Body of pancreas (tissue), 4 donors: Measurements from ENCODE around the gene TNIP2. TPM values are rescaled to one million over a fixed set of nuclear protein-coding genes. Genes with fewer than 3 reads are reported as not detected.
"Not testable (repeated sequence)": the region's sequence is repeated elsewhere in the genome, so short reads cannot be mapped to it uniquely, and the experiment has no call there.

Experiments used
- ATAC-seq: fragments of 150-250 bp; one replicate; pipeline ENCODE4 v1.9.1; 2016
- DNase-seq, 4 donors: peaks; one replicate each; pipeline ENCODE4 v3.0.0-alpha.2; 2019
- H3K27ac ChIP-seq, 4 donors: fragments of 200-600 bp; sonication (generic); 1 replicate in 3 of 4; 2 replicates in 1 of 4; pipeline versions ENCODE4 v1.5.1 to v1.6.1; 2016 to 2019; ENCODE audit warnings: mild to moderate bottlenecking in 1 of 4, mixed read lengths in 1 of 4, moderate library complexity in 1 of 4
- H3K27me3 ChIP-seq, 2 donors: fragments of 200-600 bp; sonication (generic); one replicate each; pipeline ENCODE4 v1.6.0; 2016; ENCODE audit warnings: mild to moderate bottlenecking in 1 of 2
- H3K36me3 ChIP-seq, 2 donors: fragments of 200-600 bp; sonication (generic); replicated peaks in 1 of 2; 2 replicates each; pipeline ENCODE4 v1.5.1; 2016; ENCODE audit warnings: low read depth in 2 of 2; ENCODE audit not compliant: insufficient read depth in 1 of 2
- H3K4me1 ChIP-seq: fragments of 200-600 bp; sonication (generic); one replicate; pipeline ENCODE4 v1.6.0; 2016
- H3K4me3 ChIP-seq, 2 donors: fragments of 200-600 bp; sonication (generic); 1 replicate in 1 of 2; 2 replicates in 1 of 2; pipeline ENCODE4 v1.5.1; 2016 to 2019
- H3K9me3 ChIP-seq, 3 donors: fragments of 200-600 bp; sonication (generic); 1 replicate in 2 of 3; 2 replicates in 1 of 3; pipeline ENCODE4 v1.5.1; 2016
- CTCF ChIP-seq, 7 experiments: fragments of 450-650 bp in 4 of 7; fragments of 200-600 bp in 3 of 7; sonication (generic) in 3 of 7; IDR thresholded peaks; one replicate each; pipeline ENCODE4 v1.5.1; 2016 to 2019; ENCODE audit warnings: antibody characterized with exemption in 7 of 7
- POLR2A ChIP-seq, 3 donors: fragments of 450-650 bp; IDR thresholded peaks; one replicate each; pipeline ENCODE4 v1.6.1; 2016; ENCODE audit warnings: antibody characterized with exemption in 3 of 3, mild to moderate bottlenecking in 2 of 3
- WGBS, 2 donors: methylation state at CpG; one replicate each; pipeline ENCODE4 v1.1.5; 2017; 5-methylcytosine and 5-hydroxymethylcytosine counted together
- intact Hi-C: fragments of 100-400 bp; cut with DNase I; formaldehyde crosslinking; loops from one replicate; pipeline ENCODE4 v1.15.1; 2023
- total RNA-seq, 2 donors: library from RNA; depleted of rRNA; stranded (reverse); fragments of >200 nt; gene quantifications; one replicate each; pipeline ENCODE4 v1.1.0, GENCODE V29; 2016

Gene TNIP2
- total RNA-seq, 2 donors from 2014 or later, result 39.7 to 75.8 TPM

- TF ChIP-seq POLR2A (IDR thresholded peaks at IDR 0.05) (no peak), CTCF (IDR thresholded peaks at IDR 0.05) (no peak)
- no peaks in the 10 kb centered on the region for H3K27me3 ChIP-seq
- intact Hi-C loops, result no loop called here
- H3K4me3 ChIP-seq, result no peak overlapping the region
- ATAC-seq (no peak), DNase-seq (no peak)
- H3K4me1 ChIP-seq, result no peaks in the 10 kb centered on the region
- peaks cover 2 to 24% of the 10 kb centered on the region in 2 donors for H3K36me3 ChIP-seq
- 92 to 95% methylated on average over 9 to 22 of the region's 27 CpGs for WGBS, 2 donors
- no peak overlapping the region for H3K27ac ChIP-seq
- no peaks in the 10 kb centered on the region for H3K9me3 ChIP-seq
Observed at GRCh38 chr4:2742081-2742822, 13.9 kb downstream of the TNIP2 start.

GRCh38 chr4:2741626-2742025 lies 14.5 kb downstream of the TNIP2 start:
- H3K27me3 ChIP-seq, result no peaks in the 10 kb centered on the region
- peaks cover 0 to 20% of the 10 kb centered on the region in 2 donors for H3K36me3 ChIP-seq
- intact Hi-C loops, result no loop called here
- ATAC-seq (no peak), DNase-seq (no peak)
- no peak overlapping the region for H3K4me3 ChIP-seq
- no peak for TF ChIP-seq POLR2A (IDR thresholded peaks at IDR 0.05)
- no peak for TF ChIP-seq CTCF (IDR thresholded peaks at IDR 0.05)
- no peaks in the 10 kb centered on the region for H3K9me3 ChIP-seq
- no peak overlapping the region for H3K27ac ChIP-seq
- H3K4me1 ChIP-seq, result no peaks in the 10 kb centered on the region
- 84% methylated on average over 9 of the region's 9 CpGs for WGBS, 2 donors

- H3K9me3 ChIP-seq, DNase-seq, H3K36me3 ChIP-seq, intact Hi-C loops, H3K27ac ChIP-seq, ATAC-seq, H3K27me3 ChIP-seq, H3K4me3 ChIP-seq, H3K4me1 ChIP-seq: not testable (repeated sequence)
- WGBS, 2 donors, result 87 to 100% methylated on average over 2 of the region's 2 CpGs
Observed at GRCh38 chr4:2738296-2738695, 17.8 kb downstream of the TNIP2 start.

- no peak for DNase-seq
- Histone ChIP-seq H3K9me3 (no peaks in the 10 kb centered on the region), H3K4me1 (no peaks in the 10 kb centered on the region), H3K36me3 (peaks cover 10% of the 10 kb centered on the region in 2 donors), H3K4me3 (no peak overlapping the region), H3K27ac (no peak overlapping the region), H3K27me3 (no peaks in the 10 kb centered on the region)
- no peak for TF ChIP-seq POLR2A (IDR thresholded peaks at IDR 0.05)
- TF ChIP-seq CTCF (IDR thresholded peaks at IDR 0.05), result no peak
- intact Hi-C loops, result no loop called here
- ATAC-seq, result no peak
Observed at GRCh38 chr4:2735869-2736268, 20.3 kb downstream of the TNIP2 start.

- WGBS, 2 donors, result 91 to 92% methylated on average over 1 of the region's 1 CpG
- H3K36me3 ChIP-seq, result peaks cover 10% of the 10 kb centered on the region in 2 donors
- H3K9me3 ChIP-seq, result no peaks in the 10 kb centered on the region
- no peak for TF ChIP-seq POLR2A (IDR thresholded peaks at IDR 0.05)
- no peak for TF ChIP-seq CTCF (IDR thresholded peaks at IDR 0.05)
- H3K4me3 ChIP-seq, result no peak overlapping the region
- no peaks in the 10 kb centered on the region for H3K27me3 ChIP-seq
- intact Hi-C loops, result no loop called here
- no peak overlapping the region for H3K27ac ChIP-seq
- DNase-seq (no peak), ATAC-seq (no peak)
- H3K4me1 ChIP-seq, result no peaks in the 10 kb centered on the region
Observed at GRCh38 chr4:2734612-2735011, 21.5 kb downstream of the TNIP2 start.
